ENCODE measurements around the gene GRIN2A.

Gene GRIN2A

DNA sequence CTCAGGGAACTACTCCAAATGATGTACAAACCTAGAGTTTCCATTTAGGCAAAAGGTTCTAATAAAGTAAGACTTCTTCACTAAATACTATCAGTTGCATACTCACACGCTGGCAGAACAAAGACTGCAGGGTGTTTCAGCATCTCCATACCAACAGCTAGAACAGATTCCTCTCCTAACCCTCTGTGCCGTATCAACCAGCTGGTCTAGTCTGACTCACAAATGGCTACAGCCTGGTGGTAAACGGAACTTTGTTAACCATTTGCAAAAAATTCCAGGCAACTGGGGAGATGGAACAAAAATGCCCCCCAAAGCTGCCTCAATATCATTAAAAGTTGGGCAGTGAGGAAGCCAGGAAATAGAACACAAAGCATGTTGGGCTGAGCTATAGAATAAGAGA is 217.1 kb downstream of the GRIN2A start:
- 74 to 80% methylated on average over 3 of the region's 3 CpGs for WGBS, 2 experiments
- Histone ChIP-seq H3K36me3 (ENCODE audit: control insufficient read depth, insufficient read depth, low read length) (no peaks in the 10 kb centered on the region), H3K9me3 (ENCODE audit: control insufficient read depth, low read length) (no peaks in the 10 kb centered on the region), H3K27ac (ENCODE audit: insufficient read depth, low read depth, low read length, poor library complexity, severe bottlenecking) (no peak overlapping the region), H3K4me3 (ENCODE audit: insufficient read depth, low read depth, low read length) (no peak overlapping the region), H3K27me3 (ENCODE audit: control insufficient read depth, insufficient read depth, low read length, poor library complexity, severe bottlenecking) (no peaks in the 10 kb centered on the region), H3K4me1 (ENCODE audit: control insufficient read depth, insufficient read depth, low read length) (no peaks in the 10 kb centered on the region)

DNA sequence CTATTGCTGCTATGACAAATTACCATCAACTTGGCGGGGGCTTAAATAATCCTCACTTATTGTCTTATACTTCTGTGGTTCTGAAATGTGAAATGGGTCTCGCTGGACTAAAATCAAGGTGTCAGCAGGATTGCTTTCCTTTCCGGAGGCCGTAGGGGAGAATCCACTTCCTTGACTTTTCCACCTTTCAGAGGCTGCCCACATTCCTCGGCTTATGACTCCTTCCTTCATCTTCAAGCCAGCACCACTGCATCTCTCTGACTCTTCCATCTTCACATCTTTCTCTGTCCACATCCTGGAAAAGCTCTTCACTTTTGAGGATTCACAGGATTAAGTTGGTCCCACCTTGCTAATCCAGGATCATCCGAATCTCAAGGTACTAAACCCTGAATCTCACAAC is 217.8 kb downstream of the GRIN2A start:
- Histone ChIP-seq H3K4me1 (ENCODE audit: control insufficient read depth, insufficient read depth, low read length) (no peaks in the 10 kb centered on the region), H3K27ac (ENCODE audit: insufficient read depth, low read depth, low read length, poor library complexity, severe bottlenecking) (no peak overlapping the region), H3K36me3 (ENCODE audit: control insufficient read depth, insufficient read depth, low read length) (no peaks in the 10 kb centered on the region), H3K9me3 (ENCODE audit: control insufficient read depth, low read length) (no peaks in the 10 kb centered on the region), H3K4me3 (ENCODE audit: insufficient read depth, low read depth, low read length) (no peak overlapping the region), H3K27me3 (ENCODE audit: control insufficient read depth, insufficient read depth, low read length, poor library complexity, severe bottlenecking) (no peaks in the 10 kb centered on the region)
- WGBS, 2 experiments = 89 to 96% methylated on average over 6 of the region's 6 CpGs

DNA sequence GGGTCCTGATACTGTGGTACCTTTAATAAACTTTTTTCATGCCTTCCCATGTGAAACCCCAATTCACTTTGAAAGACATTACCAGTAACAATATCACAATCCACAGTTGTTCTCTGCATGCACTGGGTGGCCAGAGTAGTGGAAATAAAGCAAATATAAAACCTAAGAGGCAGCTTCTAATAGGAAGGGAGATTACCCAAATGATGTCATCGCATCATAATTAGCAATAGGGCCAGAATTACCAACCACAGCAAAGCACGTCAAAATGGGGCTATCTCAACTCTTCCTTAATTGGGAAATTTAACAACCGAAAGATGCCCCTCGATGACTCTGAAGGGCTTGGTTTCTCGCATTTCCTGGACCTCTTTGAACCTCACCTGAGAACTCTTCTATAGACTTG is 224.8 kb downstream of the GRIN2A start:
- WGBS, 2 experiments = 93 to 96% methylated on average over 5 of the region's 5 CpGs
- H3K4me3 ChIP-seq (ENCODE audit: insufficient read depth, low read depth, low read length) = no peak overlapping the region
- H3K27ac ChIP-seq (ENCODE audit: insufficient read depth, low read depth, low read length, poor library complexity, severe bottlenecking) = no peak overlapping the region
- no peaks in the 10 kb centered on the region for H3K4me1 ChIP-seq (ENCODE audit: control insufficient read depth, insufficient read depth, low read length)
- H3K36me3 ChIP-seq (ENCODE audit: control insufficient read depth, insufficient read depth, low read length) = no peaks in the 10 kb centered on the region
- H3K9me3 ChIP-seq (ENCODE audit: control insufficient read depth, low read length) = no peaks in the 10 kb centered on the region
- no peaks in the 10 kb centered on the region for H3K27me3 ChIP-seq (ENCODE audit: control insufficient read depth, insufficient read depth, low read length, poor library complexity, severe bottlenecking)

DNA sequence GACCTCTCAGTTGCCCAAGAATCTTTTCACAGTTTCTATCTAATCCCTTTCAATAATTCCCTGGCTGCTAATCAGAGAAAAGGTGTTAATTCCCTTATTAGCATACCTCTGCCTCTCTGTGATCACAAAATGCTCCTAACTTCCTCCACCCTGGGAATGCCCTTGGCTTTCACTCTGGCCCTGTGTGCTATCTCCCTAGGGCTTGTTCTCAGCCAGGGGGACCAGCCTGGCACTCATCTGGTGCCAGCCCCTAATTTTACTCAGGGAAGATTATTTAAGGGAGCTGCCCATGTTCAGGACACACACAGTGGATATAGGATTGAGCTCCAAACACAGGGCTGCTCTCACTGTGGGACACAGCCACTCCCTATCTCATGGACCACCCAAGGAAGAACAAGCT is 225.2 kb downstream of the GRIN2A start:
- H3K27ac ChIP-seq (ENCODE audit: insufficient read depth, low read depth, low read length, poor library complexity, severe bottlenecking) = no peak overlapping the region
- no peaks in the 10 kb centered on the region for H3K27me3 ChIP-seq (ENCODE audit: control insufficient read depth, insufficient read depth, low read length, poor library complexity, severe bottlenecking)
- H3K36me3 ChIP-seq (ENCODE audit: control insufficient read depth, insufficient read depth, low read length) = no peaks in the 10 kb centered on the region
- no peak overlapping the region for H3K4me3 ChIP-seq (ENCODE audit: insufficient read depth, low read depth, low read length)
- H3K9me3 ChIP-seq (ENCODE audit: control insufficient read depth, low read length) = no peaks in the 10 kb centered on the region
- H3K4me1 ChIP-seq (ENCODE audit: control insufficient read depth, insufficient read depth, low read length) = no peaks in the 10 kb centered on the region

DNA sequence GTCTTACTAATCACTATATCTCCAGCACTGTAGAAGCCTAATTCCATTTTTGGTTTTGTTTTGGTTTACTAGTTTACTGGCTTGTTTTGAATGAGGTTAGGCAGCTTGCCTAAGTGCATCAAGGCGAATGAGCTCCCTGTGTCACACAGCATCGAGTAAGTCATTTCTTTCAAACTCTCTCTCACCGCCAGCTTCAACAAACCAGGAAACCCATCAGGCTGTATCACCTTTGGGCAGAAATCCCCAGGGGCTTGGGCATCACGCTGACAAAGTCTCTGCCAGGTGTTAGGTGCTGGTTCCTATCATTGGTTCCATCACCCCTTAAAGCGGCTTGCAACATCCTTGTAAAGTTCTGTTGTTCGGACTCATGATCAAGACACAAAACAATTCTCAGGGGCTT is 226.6 kb downstream of the GRIN2A start:
- no peak overlapping the region for H3K27ac ChIP-seq (ENCODE audit: insufficient read depth, low read depth, low read length, poor library complexity, severe bottlenecking)
- no peaks in the 10 kb centered on the region for H3K27me3 ChIP-seq (ENCODE audit: control insufficient read depth, insufficient read depth, low read length, poor library complexity, severe bottlenecking)
- H3K4me3 ChIP-seq (ENCODE audit: insufficient read depth, low read depth, low read length) = no peak overlapping the region
- H3K4me1 ChIP-seq (ENCODE audit: control insufficient read depth, insufficient read depth, low read length) = no peaks in the 10 kb centered on the region
- no peaks in the 10 kb centered on the region for H3K36me3 ChIP-seq (ENCODE audit: control insufficient read depth, insufficient read depth, low read length)
- H3K9me3 ChIP-seq (ENCODE audit: control insufficient read depth, low read length) = no peaks in the 10 kb centered on the region
- 92 to 95% methylated on average over 6 of the region's 6 CpGs for WGBS, 2 experiments

DNA sequence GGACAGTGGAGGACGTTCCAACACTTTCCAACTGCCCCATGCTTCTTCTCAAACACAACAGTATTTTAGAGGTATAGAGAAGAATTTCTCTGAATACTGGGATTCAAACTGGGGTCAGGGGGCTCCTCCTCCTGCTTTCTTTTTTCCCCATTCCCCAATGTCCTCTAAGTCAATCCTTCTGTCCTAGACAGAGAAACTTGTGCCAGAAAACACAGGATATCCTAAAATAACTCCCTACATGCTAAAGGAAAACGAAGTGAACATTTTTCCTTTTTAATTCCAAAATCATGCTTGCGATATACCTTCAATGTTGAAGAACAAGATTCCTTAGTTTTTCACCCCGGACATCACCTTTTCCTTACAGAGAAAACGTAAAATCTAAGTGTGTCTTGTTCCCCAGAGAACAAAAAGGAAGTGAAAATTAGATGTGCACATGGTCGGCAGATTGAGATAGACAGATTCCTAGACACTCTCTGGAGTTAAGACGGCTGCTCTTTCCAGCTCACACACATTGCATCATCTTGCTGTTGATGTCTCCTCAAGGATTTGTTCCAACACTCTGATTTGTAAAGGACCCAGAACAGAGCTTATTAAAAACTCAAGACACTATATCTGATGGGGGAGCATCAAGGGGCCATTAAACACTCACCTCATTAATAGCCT is 228.2 kb downstream of the GRIN2A start:
- Histone ChIP-seq H3K4me1 (ENCODE audit: control insufficient read depth, insufficient read depth, low read length) (no peaks in the 10 kb centered on the region), H3K9me3 (ENCODE audit: control insufficient read depth, low read length) (no peaks in the 10 kb centered on the region), H3K36me3 (ENCODE audit: control insufficient read depth, insufficient read depth, low read length) (no peaks in the 10 kb centered on the region), H3K27me3 (ENCODE audit: control insufficient read depth, insufficient read depth, low read length, poor library complexity, severe bottlenecking) (no peaks in the 10 kb centered on the region), H3K4me3 (ENCODE audit: insufficient read depth, low read depth, low read length) (no peak overlapping the region), H3K27ac (ENCODE audit: insufficient read depth, low read depth, low read length, poor library complexity, severe bottlenecking) (no peak overlapping the region)
- 95 to 96% methylated on average over 6 to 7 of the region's 7 CpGs for WGBS, 2 experiments

DNA sequence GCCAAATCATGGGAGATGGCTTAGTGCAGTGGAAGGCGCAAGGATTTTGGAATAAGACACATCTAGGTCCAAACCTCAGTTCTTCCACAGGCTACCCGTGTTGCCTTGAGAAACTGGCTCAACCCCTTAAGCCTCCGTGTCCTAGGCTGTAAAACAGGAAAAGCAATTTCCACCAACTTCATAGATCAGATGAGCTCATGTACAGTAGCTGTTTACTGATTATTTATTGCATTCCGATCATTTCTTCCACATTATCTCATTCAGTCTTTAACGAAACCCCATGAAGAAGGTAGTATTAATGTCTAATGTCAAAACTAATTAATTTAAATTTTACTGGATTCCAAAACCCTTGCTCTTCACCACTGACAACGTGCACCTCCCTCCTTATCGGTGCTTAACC is 231.6 kb downstream of the GRIN2A start:
- H3K4me3 ChIP-seq (ENCODE audit: insufficient read depth, low read depth, low read length) = no peak overlapping the region
- H3K27me3 ChIP-seq (ENCODE audit: control insufficient read depth, insufficient read depth, low read length, poor library complexity, severe bottlenecking) = no peaks in the 10 kb centered on the region
- H3K9me3 ChIP-seq (ENCODE audit: control insufficient read depth, low read length) = no peaks in the 10 kb centered on the region
- no peak overlapping the region for H3K27ac ChIP-seq (ENCODE audit: insufficient read depth, low read depth, low read length, poor library complexity, severe bottlenecking)
- H3K36me3 ChIP-seq (ENCODE audit: control insufficient read depth, insufficient read depth, low read length) = no peaks in the 10 kb centered on the region
- WGBS, 2 experiments = 80 to 88% methylated on average over 5 to 6 of the region's 7 CpGs
- no peaks in the 10 kb centered on the region for H3K4me1 ChIP-seq (ENCODE audit: control insufficient read depth, insufficient read depth, low read length)

DNA sequence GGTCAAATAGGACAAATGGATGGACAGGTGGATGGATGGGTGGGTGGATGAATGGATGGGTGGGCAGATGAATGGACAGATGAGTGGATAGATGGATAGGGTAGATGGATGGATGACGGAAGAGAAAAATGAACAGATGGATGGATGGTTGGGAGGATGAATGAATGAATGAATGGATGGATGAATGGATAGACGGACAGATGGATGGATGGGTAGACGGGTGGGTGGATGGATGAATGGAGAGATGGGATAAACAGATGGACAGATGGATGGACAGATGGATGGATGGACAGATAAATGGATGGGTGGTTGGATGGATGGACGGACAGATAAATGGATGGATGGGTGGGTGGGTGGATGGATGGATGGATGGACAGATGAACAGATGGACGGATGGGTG is 232.8 kb downstream of the GRIN2A start:
- no peak overlapping the region for H3K4me3 ChIP-seq (ENCODE audit: insufficient read depth, low read depth, low read length)
- no peaks in the 10 kb centered on the region for H3K9me3 ChIP-seq (ENCODE audit: control insufficient read depth, low read length)
- H3K36me3 ChIP-seq (ENCODE audit: control insufficient read depth, insufficient read depth, low read length) = no peaks in the 10 kb centered on the region
- WGBS, 2 experiments = 89 to 92% methylated on average over 5 of the region's 5 CpGs
- no peaks in the 10 kb centered on the region for H3K4me1 ChIP-seq (ENCODE audit: control insufficient read depth, insufficient read depth, low read length)
- no peaks in the 10 kb centered on the region for H3K27me3 ChIP-seq (ENCODE audit: control insufficient read depth, insufficient read depth, low read length, poor library complexity, severe bottlenecking)
- no peak overlapping the region for H3K27ac ChIP-seq (ENCODE audit: insufficient read depth, low read depth, low read length, poor library complexity, severe bottlenecking)

DNA sequence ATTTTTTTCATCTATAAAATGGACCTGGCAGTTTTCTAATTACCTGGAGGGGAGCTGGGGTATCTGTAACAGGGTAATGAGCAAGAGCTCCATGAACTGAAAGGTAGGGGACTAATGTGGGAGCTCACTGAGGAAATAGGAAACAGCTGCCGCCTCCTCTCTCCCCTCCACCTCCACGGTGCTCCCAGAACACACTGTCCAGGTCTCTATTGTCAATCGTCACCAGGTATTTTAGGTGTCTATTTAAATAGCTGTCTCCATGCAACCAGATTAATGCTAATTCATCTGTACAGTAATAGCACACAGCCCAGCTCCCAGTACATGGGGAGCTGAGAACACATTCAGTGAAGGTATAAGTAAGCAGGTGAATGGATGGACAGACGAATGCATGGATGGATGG is 233.3 kb downstream of the GRIN2A start:
- no peaks in the 10 kb centered on the region for H3K9me3 ChIP-seq (ENCODE audit: control insufficient read depth, low read length)
- H3K27me3 ChIP-seq (ENCODE audit: control insufficient read depth, insufficient read depth, low read length, poor library complexity, severe bottlenecking) = no peaks in the 10 kb centered on the region
- no peaks in the 10 kb centered on the region for H3K4me1 ChIP-seq (ENCODE audit: control insufficient read depth, insufficient read depth, low read length)
- WGBS, 2 experiments = 91 to 96% methylated on average over 4 of the region's 4 CpGs
- H3K27ac ChIP-seq (ENCODE audit: insufficient read depth, low read depth, low read length, poor library complexity, severe bottlenecking) = no peak overlapping the region
- no peak overlapping the region for H3K4me3 ChIP-seq (ENCODE audit: insufficient read depth, low read depth, low read length)
- no peaks in the 10 kb centered on the region for H3K36me3 ChIP-seq (ENCODE audit: control insufficient read depth, insufficient read depth, low read length)

DNA sequence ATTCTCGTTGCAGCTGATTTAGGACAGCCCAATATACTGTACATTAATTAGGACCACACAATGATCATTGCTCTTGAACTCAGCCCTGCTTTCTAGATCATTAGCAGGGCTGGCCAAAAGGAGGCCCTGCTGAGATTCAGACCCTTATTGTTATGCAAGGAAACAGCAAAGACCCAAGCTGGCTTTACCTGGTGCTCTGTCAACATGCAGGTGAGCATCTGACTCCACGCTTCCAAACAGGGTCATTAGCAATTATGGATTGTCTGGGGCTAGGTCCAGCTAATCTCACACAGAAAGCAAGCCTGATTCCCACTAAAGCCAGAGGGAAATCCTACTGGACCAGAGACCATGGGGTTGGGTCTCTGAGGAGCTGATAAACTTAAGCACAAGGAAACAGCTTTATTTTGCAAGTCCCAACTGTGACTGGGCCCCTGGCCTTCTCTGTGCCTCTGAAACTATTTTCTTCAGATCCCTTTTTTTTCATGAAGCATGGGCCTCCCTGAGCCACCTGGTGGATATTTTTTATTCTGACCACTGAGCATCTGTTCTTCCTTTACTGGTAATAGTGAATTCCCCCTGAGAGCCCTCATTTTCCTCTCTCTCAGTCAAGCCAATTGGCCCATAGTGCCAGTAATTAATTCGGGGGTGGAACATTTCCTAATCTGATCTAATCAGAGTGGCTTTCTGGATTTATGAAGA is 236.1 kb downstream of the GRIN2A start:
- H3K4me1 ChIP-seq (ENCODE audit: control insufficient read depth, insufficient read depth, low read length) = no peaks in the 10 kb centered on the region
- H3K27ac ChIP-seq (ENCODE audit: insufficient read depth, low read depth, low read length, poor library complexity, severe bottlenecking) = no peak overlapping the region
- H3K4me3 ChIP-seq (ENCODE audit: insufficient read depth, low read depth, low read length) = no peak overlapping the region
- WGBS, 2 experiments = 90 to 94% methylated on average over 3 of the region's 3 CpGs
- H3K27me3 ChIP-seq (ENCODE audit: control insufficient read depth, insufficient read depth, low read length, poor library complexity, severe bottlenecking) = no peaks in the 10 kb centered on the region
- no peaks in the 10 kb centered on the region for H3K9me3 ChIP-seq (ENCODE audit: control insufficient read depth, low read length)
- no peaks in the 10 kb centered on the region for H3K36me3 ChIP-seq (ENCODE audit: control insufficient read depth, insufficient read depth, low read length)

Measured in ectodermal cell (in vitro differentiated cells).